ENCODE results near the gene ABCA4. TPM values are rescaled to one million over a fixed set of nuclear protein-coding genes. Genes with fewer than 3 reads are reported as not detected.

Gene ABCA4
- total RNA-seq, 2 donors from 2014 or later = 2.0 to 3.7 TPM

GRCh38 chr1:94009304-94009703, 111.6 kb downstream of the ABCA4 start:
- ATAC-seq (ENCODE audit: insufficient number of reproducible peaks, low FRiP score, low read depth) = no peak
- no peaks in the 10 kb centered on the region for H3K4me1 ChIP-seq (ENCODE audit: control insufficient read depth in 1 of 2, low read depth in 2 of 2)
- H3K27ac ChIP-seq = no peak overlapping the region
- H3K36me3 ChIP-seq = no peaks in the 10 kb centered on the region
- H3K9me3 ChIP-seq = no peaks in the 10 kb centered on the region
- H3K4me3 ChIP-seq = no peak overlapping the region
- TF ChIP-seq, protein P1, sequence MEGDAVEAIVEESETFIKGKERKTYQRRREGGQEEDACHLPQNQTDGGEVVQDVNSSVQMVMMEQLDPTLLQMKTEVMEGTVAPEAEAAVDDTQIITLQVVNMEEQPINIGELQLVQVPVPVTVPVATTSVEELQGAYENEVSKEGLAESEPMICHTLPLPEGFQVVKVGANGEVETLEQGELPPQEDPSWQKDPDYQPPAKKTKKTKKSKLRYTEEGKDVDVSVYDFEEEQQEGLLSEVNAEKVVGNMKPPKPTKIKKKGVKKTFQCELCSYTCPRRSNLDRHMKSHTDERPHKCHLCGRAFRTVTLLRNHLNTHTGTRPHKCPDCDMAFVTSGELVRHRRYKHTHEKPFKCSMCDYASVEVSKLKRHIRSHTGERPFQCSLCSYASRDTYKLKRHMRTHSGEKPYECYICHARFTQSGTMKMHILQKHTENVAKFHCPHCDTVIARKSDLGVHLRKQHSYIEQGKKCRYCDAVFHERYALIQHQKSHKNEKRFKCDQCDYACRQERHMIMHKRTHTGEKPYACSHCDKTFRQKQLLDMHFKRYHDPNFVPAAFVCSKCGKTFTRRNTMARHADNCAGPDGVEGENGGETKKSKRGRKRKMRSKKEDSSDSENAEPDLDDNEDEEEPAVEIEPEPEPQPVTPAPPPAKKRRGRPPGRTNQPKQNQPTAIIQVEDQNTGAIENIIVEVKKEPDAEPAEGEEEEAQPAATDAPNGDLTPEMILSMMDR (IDR thresholded peaks at IDR 0.05) = no peak
- DNase-seq (ENCODE audit: low spot score) = no peak
- H3K27me3 ChIP-seq (replicated peaks; ENCODE audit: insufficient read depth) = no peaks in the 10 kb centered on the region

DNA sequence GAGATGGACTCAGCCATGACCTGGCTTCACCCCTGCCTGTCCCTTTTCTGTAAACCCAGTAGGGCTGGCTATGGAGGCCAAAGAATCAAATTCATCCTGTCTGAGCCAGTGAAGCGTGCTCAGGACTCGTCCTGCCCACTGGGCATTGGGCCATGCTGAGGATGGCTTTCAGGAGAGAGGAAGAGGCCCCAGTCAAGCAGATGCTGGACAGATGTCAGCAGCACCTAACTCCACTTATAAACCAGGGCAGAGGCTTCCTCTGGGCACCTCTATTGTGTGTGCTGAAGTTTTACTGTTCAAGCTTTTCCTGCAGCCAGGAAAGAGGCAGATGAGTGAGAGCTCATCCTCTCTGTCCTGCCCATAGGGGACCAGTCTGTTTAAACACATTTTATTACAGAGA, 114.3 kb downstream of the ABCA4 start:
- TF ChIP-seq, protein P1 (IDR thresholded peaks at IDR 0.05) = no peak
- DNase-seq (ENCODE audit: low spot score) = no peak
- no peaks in the 10 kb centered on the region for H3K36me3 ChIP-seq
- H3K27me3 ChIP-seq (replicated peaks; ENCODE audit: insufficient read depth) = no peaks in the 10 kb centered on the region
- H3K9me3 ChIP-seq = no peaks in the 10 kb centered on the region
- H3K4me1 ChIP-seq (ENCODE audit: control insufficient read depth in 1 of 2, low read depth in 2 of 2) = no peaks in the 10 kb centered on the region
- no peak overlapping the region for H3K27ac ChIP-seq
- ATAC-seq (ENCODE audit: insufficient number of reproducible peaks, low FRiP score, low read depth) = no peak
- no peak overlapping the region for H3K4me3 ChIP-seq

- TF ChIP-seq, protein P1 (IDR thresholded peaks at IDR 0.05) = no peak
These were observed 116.0 kb downstream of the ABCA4 start for GRCh38 chr1:94004924-94005323.

GRCh38 chr1:94002046-94002787, 118.7 kb downstream of the ABCA4 start:
- Histone ChIP-seq H3K9me3 (no peaks in the 10 kb centered on the region), H3K36me3 (no peaks in the 10 kb centered on the region), H3K4me1 (ENCODE audit: control insufficient read depth in 1 of 2, low read depth in 2 of 2) (no peaks in the 10 kb centered on the region), H3K4me3 (no peak overlapping the region), H3K27me3 (replicated peaks; ENCODE audit: insufficient read depth) (no peaks in the 10 kb centered on the region), H3K27ac (no peak overlapping the region)
- TF ChIP-seq, protein P1 (IDR thresholded peaks at IDR 0.05) = no peak
- DNase-seq (ENCODE audit: low spot score) (no peak), ATAC-seq (ENCODE audit: insufficient number of reproducible peaks, low FRiP score, low read depth) (no peak)

More at GRCh38 chr1:94004924-94005323, 116.0 kb downstream of the ABCA4 start:
- Histone ChIP-seq H3K4me3 (no peak overlapping the region), H3K9me3 (no peaks in the 10 kb centered on the region), H3K27me3 (replicated peaks; ENCODE audit: insufficient read depth) (no peaks in the 10 kb centered on the region), H3K4me1 (ENCODE audit: control insufficient read depth in 1 of 2, low read depth in 2 of 2) (no peaks in the 10 kb centered on the region), H3K27ac (no peak overlapping the region), H3K36me3 (no peaks in the 10 kb centered on the region)
- no peak for ATAC-seq (ENCODE audit: insufficient number of reproducible peaks, low FRiP score, low read depth)
- DNase-seq (ENCODE audit: low spot score) = no peak

- TF ChIP-seq, protein P1 (IDR thresholded peaks at IDR 0.05) = no peak
- DNase-seq (ENCODE audit: low spot score) (no peak), ATAC-seq (ENCODE audit: insufficient number of reproducible peaks, low FRiP score, low read depth) (no peak)
- Histone ChIP-seq H3K36me3 (no peaks in the 10 kb centered on the region), H3K4me1 (ENCODE audit: control insufficient read depth in 1 of 2, low read depth in 2 of 2) (no peaks in the 10 kb centered on the region), H3K9me3 (no peaks in the 10 kb centered on the region), H3K27ac (no peak overlapping the region), H3K27me3 (replicated peaks; ENCODE audit: insufficient read depth) (no peaks in the 10 kb centered on the region), H3K4me3 (no peak overlapping the region)
These were observed 119.4 kb downstream of the ABCA4 start for GRCh38 chr1:94001397-94002045.

Measured in thoracic aorta (tissue), 2 donors.